Right kidney (tissue), 1 donor: ENCODE measurements around the gene OAS1.
"Not testable (repeated sequence)": the region's sequence is repeated elsewhere in the genome, so short reads cannot be mapped to it uniquely, and the experiment has no call there.

Experiments used
- DNase-seq: peaks from one replicate; pipeline ENCODE4 v3.0.0-alpha.2; 2016

OAS1 gene

GRCh38 chr12:112936927-112937326 lies 30.2 kb downstream of the OAS1 start:
- DNase-seq = no peak

GRCh38 chr12:112937741-112938719 lies 31.3 kb downstream of the OAS1 start, which contains the start of gene OAS3:
Gene OAS3, plus strand, starts transcription at chr12:112938474. Its CDS starts 57 bp downstream, at chr12:112938531.
- DNase-seq = peak; percentile 81

- DNase-seq = no peak
Measured at GRCh38 chr12:112938751-112939150, 32.0 kb downstream of the OAS1 start.

GRCh38 chr12:112939761-112940381 lies 33.1 kb downstream of the OAS1 start:
- DNase-seq = no peak

- no peak for DNase-seq
Measured at GRCh38 chr12:112941528-112942335, 35.0 kb downstream of the OAS1 start.

GRCh38 chr12:112942572-112942971 lies 35.8 kb downstream of the OAS1 start:
- no peak for DNase-seq

GRCh38 chr12:112944024-112944690 lies 37.4 kb downstream of the OAS1 start:
- DNase-seq = no peak

GRCh38 chr12:112945515-112945914 lies 38.8 kb downstream of the OAS1 start:
- DNase-seq = no peak

GRCh38 chr12:112946236-112947000 lies 39.7 kb downstream of the OAS1 start:
- DNase-seq = no peak

GRCh38 chr12:112947314-112947713 lies 40.6 kb downstream of the OAS1 start:
- DNase-seq = no peak

GRCh38 chr12:112947761-112948160 lies 41.0 kb downstream of the OAS1 start:
- DNase-seq = no peak

- DNase-seq = no peak
Measured at GRCh38 chr12:112948806-112949205, 42.0 kb downstream of the OAS1 start.

GRCh38 chr12:112950701-112951100 lies 43.9 kb downstream of the OAS1 start:
- DNase-seq = no peak

GRCh38 chr12:112957125-112957524 lies 50.4 kb downstream of the OAS1 start:
- DNase-seq = not testable (repeated sequence)

GRCh38 chr12:112961074-112961473 lies 54.3 kb downstream of the OAS1 start:
- no peak for DNase-seq

GRCh38 chr12:112961536-112961935 lies 54.8 kb downstream of the OAS1 start:
- no peak for DNase-seq

GRCh38 chr12:112962561-112962960 lies 55.8 kb downstream of the OAS1 start:
- no peak for DNase-seq

- DNase-seq = no peak
Measured at GRCh38 chr12:112963227-112963861, 56.6 kb downstream of the OAS1 start.

GRCh38 chr12:112964067-112964670 lies 57.4 kb downstream of the OAS1 start:
- no peak for DNase-seq

GRCh38 chr12:112964915-112965314 lies 58.2 kb downstream of the OAS1 start:
- no peak for DNase-seq
